Fibroblast of lung (primary cell): ENCODE results near the gene ZNF805. TPM values are rescaled to one million over a fixed set of nuclear protein-coding genes. Genes with fewer than 3 reads are reported as not detected.

ENCODE experiments used
- DNase-seq, 2 donors: peaks; one replicate each; pipeline versions ENCODE4 v3.0.0 to v3.0.0-alpha.2; 2010; ENCODE audit warnings: low read depth in 2 of 2
- H2AFZ ChIP-seq: 2 replicates; pipeline ENCODE4 v1.5.1; 2012; ENCODE audit warnings: low read length, control low read depth, inconsistent platforms
- H3K27ac ChIP-seq: 2 replicates; pipeline ENCODE4 v1.5.1; 2011; ENCODE audit warnings: low read length, control low read depth; ENCODE audit not compliant: insufficient read depth
- H3K27me3 ChIP-seq: 2 replicates; pipeline ENCODE4 v1.5.1; 2011; ENCODE audit warnings: mild to moderate bottlenecking, low read length; ENCODE audit not compliant: control insufficient read depth, insufficient read depth
- H3K36me3 ChIP-seq: 2 replicates; pipeline ENCODE4 v1.5.1; 2011; ENCODE audit warnings: low read length; ENCODE audit not compliant: control insufficient read depth, insufficient read depth
- H3K4me1 ChIP-seq: 2 replicates; pipeline ENCODE4 v1.5.1; 2011; ENCODE audit warnings: low read length; ENCODE audit not compliant: control insufficient read depth, insufficient read depth; ENCODE audit errors: extremely low read depth
- H3K4me2 ChIP-seq: 2 replicates; pipeline ENCODE4 v1.5.1; 2011; ENCODE audit warnings: low read length, control low read depth; ENCODE audit not compliant: insufficient read depth; ENCODE audit errors: extremely low read depth
- H3K4me3 ChIP-seq, 4 experiments: fragments of 200-600 bp in 1 of 4; sonication (generic) in 1 of 4; replicated peaks in 1 of 4; 2 replicates each; pipeline ENCODE4 v1.5.1; 2011 to 2016; ENCODE audit warnings: low read length in 4 of 4, low read depth in 3 of 4, mild to moderate bottlenecking in 3 of 4, control low read depth in 2 of 4, inconsistent platforms in 1 of 4, mixed read lengths in 1 of 4; ENCODE audit not compliant: insufficient read depth in 1 of 4; ENCODE audit errors: control extremely low read depth in 1 of 4
- H3K79me2 ChIP-seq: 2 replicates; pipeline ENCODE4 v1.5.1; 2012; ENCODE audit warnings: mild to moderate bottlenecking, low read length, inconsistent platforms; ENCODE audit not compliant: control insufficient read depth, insufficient read depth
- H3K9ac ChIP-seq: 2 replicates; pipeline ENCODE4 v1.5.1; 2011; ENCODE audit warnings: mild to moderate bottlenecking, low read length, control low read depth; ENCODE audit not compliant: insufficient read depth
- H3K9me3 ChIP-seq: 2 replicates; pipeline ENCODE4 v1.5.1; 2012; ENCODE audit warnings: low read depth, low read length; ENCODE audit not compliant: control insufficient read depth, insufficient read depth
- H4K20me1 ChIP-seq: 2 replicates; pipeline ENCODE4 v1.5.1; 2011; ENCODE audit warnings: low read length; ENCODE audit not compliant: control insufficient read depth, insufficient read depth; ENCODE audit errors: extremely low read depth
- CTCF ChIP-seq, 2 donors: IDR thresholded peaks in 1 of 2; conservative IDR thresholded peaks in 1 of 2; 1 replicate in 1 of 2; 2 replicates in 1 of 2; pipeline ENCODE4 v1.5.1; 2011 to 2012; ENCODE audit warnings: low read length in 2 of 2, control low read depth in 1 of 2, inconsistent platforms in 1 of 2, low read depth in 1 of 2, mild to moderate bottlenecking in 1 of 2
- EZH2 ChIP-seq: IDR thresholded peaks from 2 replicates; pipeline ENCODE4 v1.5.1; 2012; ENCODE audit warnings: low read length, control low read depth, mild to moderate bottlenecking; ENCODE audit errors: missing control alignments
- polyA plus RNA-seq, 2 donors: library from polyadenylated mRNA; depleted of rRNA in 1 of 2; stranded (reverse) in 1 of 2; unstranded in 1 of 2; fragments of >200 nt; gene quantifications; 2 replicates each; pipeline ENCODE4 v1.2.1, GENCODE V29; 2011 to 2012; ENCODE audit warnings: missing spikeins in 1 of 2
- total RNA-seq: library from RNA; depleted of rRNA; stranded (reverse); fragments of >200 nt; gene quantifications from 2 replicates; pipeline ENCODE4 v1.2.1, GENCODE V29; 2014

ZNF805 gene
- total and polyA plus RNA-seq, 2 donors (not counting 1 experiment from before 2014, with no cell fraction given), result 8.1 to 40.6 TPM

GRCh38 chr19:57239982-57240310 is 486 bp upstream of the ZNF805 start:
- peak overlapping the region; percentile 83 for H3K4me2 ChIP-seq
- peaks cover 3% of the 10 kb centered on the region for H3K36me3 ChIP-seq
- peaks cover 32% of the 10 kb centered on the region for H3K79me2 ChIP-seq
- peak in 1 of 2 donors; percentile 6 for DNase-seq
- no peak for TF ChIP-seq EZH2
- TF ChIP-seq CTCF (conservative IDR thresholded peaks at IDR 0.05 in 1 of 2, IDR thresholded peaks at IDR 0.05 in 1 of 2; ENCODE audit: low read depth in 1 of 2, low read length in 2 of 2), result no peak
- H3K4me3 ChIP-seq, result peak overlapping the region; percentile 52 to 100 (median 84)
- H4K20me1 ChIP-seq, result no peaks in the 10 kb centered on the region
- H3K27me3 ChIP-seq, result no peaks in the 10 kb centered on the region
- H3K9ac ChIP-seq, result peak overlapping the region; percentile 89
- H3K9me3 ChIP-seq, result no peaks in the 10 kb centered on the region
- H3K4me1 ChIP-seq, result peaks cover 6% of the 10 kb centered on the region
- peak overlapping the region; percentile 97 for H2AFZ ChIP-seq
- peak overlapping the region; percentile 91 for H3K27ac ChIP-seq

GRCh38 chr19:57241176-57241575 is 744 bp downstream of the ZNF805 start:
- Histone ChIP-seq H3K4me3 (peak overlapping the region; percentile 52 to 100 (median 84)), H2AFZ (peak overlapping the region; percentile 87), H3K79me2 (peaks cover 33% of the 10 kb centered on the region), H4K20me1 (no peaks in the 10 kb centered on the region), H3K27me3 (no peaks in the 10 kb centered on the region), H3K9ac (peak overlapping the region; percentile 89), H3K27ac (peak overlapping the region; percentile 91), H3K4me1 (peaks cover 6% of the 10 kb centered on the region), H3K4me2 (peak overlapping the region; percentile 79), H3K36me3 (peaks cover 6% of the 10 kb centered on the region), H3K9me3 (no peaks in the 10 kb centered on the region)
- peak; percentile 32 to 43 for DNase-seq
- TF ChIP-seq EZH2 (no peak), CTCF (conservative IDR thresholded peaks at IDR 0.05 in 1 of 2, IDR thresholded peaks at IDR 0.05 in 1 of 2; ENCODE audit: low read depth in 1 of 2, low read length in 2 of 2) (no peak)

GRCh38 chr19:57242821-57243220 is 2.4 kb downstream of the ZNF805 start:
- H3K4me1 ChIP-seq, result peaks cover 6% of the 10 kb centered on the region
- no peak overlapping the region for H3K4me3 ChIP-seq
- H4K20me1 ChIP-seq, result no peaks in the 10 kb centered on the region
- peaks cover 11% of the 10 kb centered on the region for H3K36me3 ChIP-seq
- H3K27ac ChIP-seq, result no peak overlapping the region
- H3K4me2 ChIP-seq, result no peak overlapping the region
- no peak for DNase-seq
- no peak overlapping the region for H2AFZ ChIP-seq
- no peak overlapping the region for H3K9ac ChIP-seq
- H3K27me3 ChIP-seq, result no peaks in the 10 kb centered on the region
- no peaks in the 10 kb centered on the region for H3K9me3 ChIP-seq
- TF ChIP-seq CTCF (conservative IDR thresholded peaks at IDR 0.05 in 1 of 2, IDR thresholded peaks at IDR 0.05 in 1 of 2; ENCODE audit: low read depth in 1 of 2, low read length in 2 of 2), result no peak
- no peak for TF ChIP-seq EZH2
- H3K79me2 ChIP-seq, result peaks cover 35% of the 10 kb centered on the region
